Astrocyte of the spinal cord (primary cell): ENCODE results near the gene KCNQ1.

ENCODE experiments used
- DNase-seq: peaks from one replicate; pipeline ENCODE4 v3.0.0; 2011; ENCODE audit warnings: low read depth, low spot score
- H3K4me3 ChIP-seq: 2 replicates; pipeline ENCODE4 v1.5.1; 2011; ENCODE audit warnings: low read depth, mild to moderate bottlenecking, low read length, moderate library complexity
- CTCF ChIP-seq: IDR thresholded peaks from 2 replicates; pipeline ENCODE4 v1.5.1; 2012; ENCODE audit warnings: low read depth, mild to moderate bottlenecking, low read length, inconsistent platforms
- in situ Hi-C: cut with HindIII; loops from 2 replicates; pipeline ENCODE4 v1.10.0; 2017; ENCODE audit warnings: low sequenced_read_pairs

The KCNQ1 gene

GRCh38 chr11:2436013-2436520 is 8.7 kb upstream of the KCNQ1 start:
- TF ChIP-seq CTCF = no peak

GRCh38 chr11:2436521-2437031 is 8.2 kb upstream of the KCNQ1 start:
- H3K4me3 ChIP-seq = no peak overlapping the region
- no peak for TF ChIP-seq CTCF
- in situ Hi-C loops = no loop called here
- no peak for DNase-seq

More at GRCh38 chr11:2436013-2436520, 8.7 kb upstream of the KCNQ1 start:
- no peak for DNase-seq
- no peak overlapping the region for H3K4me3 ChIP-seq
- in situ Hi-C loops = no loop called here

- in situ Hi-C loops = no loop called here
- no peak for DNase-seq
- H3K4me3 ChIP-seq = no peak overlapping the region
- TF ChIP-seq CTCF = no peak
These were observed 7.3 kb upstream of the KCNQ1 start for GRCh38 chr11:2437516-2437915.

GRCh38 chr11:2439820-2440219 is 5.0 kb upstream of the KCNQ1 start:
- no peak for DNase-seq
- H3K4me3 ChIP-seq = no peak overlapping the region
- in situ Hi-C loops = no loop called here
- no peak for TF ChIP-seq CTCF

GRCh38 chr11:2440646-2441045 is 4.2 kb upstream of the KCNQ1 start:
- DNase-seq = no peak
- in situ Hi-C loops = no loop called here
- no peak for TF ChIP-seq CTCF
- H3K4me3 ChIP-seq = no peak overlapping the region

GRCh38 chr11:2441171-2441570 is 3.6 kb upstream of the KCNQ1 start:
- TF ChIP-seq CTCF = no peak
- in situ Hi-C loops = no loop called here
- no peak for DNase-seq

GRCh38 chr11:2442589-2442988 is 2.2 kb upstream of the KCNQ1 start:
- no peak overlapping the region for H3K4me3 ChIP-seq
- no peak for TF ChIP-seq CTCF
- in situ Hi-C loops = no loop called here
- no peak for DNase-seq

More at GRCh38 chr11:2441171-2441570, 3.6 kb upstream of the KCNQ1 start:
- H3K4me3 ChIP-seq = no peak overlapping the region
